GM21390 (cell line): ENCODE data around the gene IL26.
"Not testable (repeated sequence)": the region's sequence is repeated elsewhere in the genome, so short reads cannot be mapped to it uniquely, and the experiment has no call there.

Source experiments
- ATAC-seq: cut with Tn5 transposase; IDR thresholded peaks from one replicate; pipeline ENCODE4 v1.9.1; 2021; ENCODE audit not compliant: unreplicated experiment

IL26 gene

DNA sequence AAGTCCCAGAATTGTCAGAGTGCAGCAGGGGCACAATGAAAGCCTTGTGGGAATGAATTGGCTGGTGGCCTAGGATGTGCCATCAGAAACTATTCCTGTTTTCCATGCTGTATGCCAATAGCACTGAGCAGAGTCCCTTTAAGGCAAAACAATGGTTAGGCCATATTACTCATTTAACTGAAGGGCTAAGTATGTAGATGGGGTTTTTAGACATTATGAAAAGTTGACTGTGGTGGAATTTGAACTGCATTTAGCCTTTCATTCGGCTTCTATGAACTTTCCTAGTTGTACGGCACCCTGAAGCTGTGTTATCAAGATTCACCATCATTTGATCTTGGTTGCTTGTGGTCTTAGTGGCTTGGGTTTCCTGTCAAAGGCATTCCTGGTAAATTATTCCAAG, 24.8 kb downstream of the IL26 start:
- no peak for ATAC-seq

DNA sequence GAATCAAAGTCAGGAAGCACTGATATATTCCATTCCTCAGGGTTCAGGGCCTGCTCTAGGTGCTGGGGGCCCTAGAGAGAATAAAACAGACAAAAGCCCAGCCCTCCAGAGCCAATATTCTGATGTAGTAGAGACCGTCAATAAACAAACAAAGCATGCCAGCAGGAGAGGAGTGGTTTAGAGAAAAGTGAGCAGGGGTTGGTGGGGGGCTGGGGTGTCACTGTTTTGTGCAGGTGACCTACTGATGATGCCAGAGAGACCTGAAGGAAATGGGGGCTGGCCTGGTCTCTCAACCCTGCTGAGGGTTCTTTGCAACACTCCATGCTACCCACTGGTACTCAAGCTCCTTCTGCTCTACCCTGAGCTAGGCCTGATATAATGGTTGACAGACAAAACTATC, 26.5 kb downstream of the IL26 start:
- no peak for ATAC-seq

DNA sequence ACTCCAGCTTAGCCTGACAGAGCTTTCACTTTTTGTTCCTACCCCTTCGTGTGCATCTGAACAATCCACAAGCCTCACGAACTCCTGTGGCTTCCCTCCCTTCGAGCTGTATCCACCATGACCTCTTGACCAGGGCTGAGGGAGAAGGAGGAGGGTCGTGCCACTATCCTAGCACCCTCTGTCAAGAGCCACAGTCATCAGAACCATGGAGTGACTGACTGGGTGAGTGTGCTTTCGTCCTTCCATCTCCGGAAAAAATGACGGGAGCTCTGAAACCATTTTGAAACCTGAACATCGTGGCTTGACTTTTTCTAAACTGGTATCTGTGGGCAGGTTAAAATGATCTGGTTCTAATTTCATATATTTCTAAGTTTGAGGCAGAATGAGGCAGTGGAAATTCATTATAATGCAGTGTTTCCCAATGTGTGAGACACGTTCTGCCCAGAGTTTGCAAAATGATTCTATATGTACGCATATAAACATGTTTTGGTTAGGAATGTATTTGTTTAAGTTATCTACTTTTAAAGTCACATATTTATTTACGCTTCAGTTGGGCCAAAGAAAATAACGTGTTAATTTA, 27.0 kb downstream of the IL26 start:
- no peak for ATAC-seq

DNA sequence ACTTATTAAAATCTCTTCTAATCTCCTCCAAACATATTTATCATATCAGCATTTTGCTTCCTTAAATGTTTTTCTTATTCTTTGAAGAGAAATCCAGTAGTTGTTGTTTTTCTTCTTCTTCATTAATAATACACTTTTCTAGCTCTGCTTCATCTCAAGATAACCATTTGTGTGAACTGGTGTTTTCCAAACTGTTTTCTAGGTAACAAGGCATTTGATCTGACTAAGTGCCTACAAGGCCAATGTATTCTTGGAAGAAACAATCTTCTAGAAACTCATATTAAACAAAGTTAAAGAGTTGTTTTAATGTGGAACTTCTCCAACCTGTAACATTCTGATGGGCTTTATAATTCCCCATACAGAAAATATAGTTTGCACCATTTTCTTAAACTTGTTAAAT, 35.3 kb downstream of the IL26 start:
- ATAC-seq = no peak

DNA sequence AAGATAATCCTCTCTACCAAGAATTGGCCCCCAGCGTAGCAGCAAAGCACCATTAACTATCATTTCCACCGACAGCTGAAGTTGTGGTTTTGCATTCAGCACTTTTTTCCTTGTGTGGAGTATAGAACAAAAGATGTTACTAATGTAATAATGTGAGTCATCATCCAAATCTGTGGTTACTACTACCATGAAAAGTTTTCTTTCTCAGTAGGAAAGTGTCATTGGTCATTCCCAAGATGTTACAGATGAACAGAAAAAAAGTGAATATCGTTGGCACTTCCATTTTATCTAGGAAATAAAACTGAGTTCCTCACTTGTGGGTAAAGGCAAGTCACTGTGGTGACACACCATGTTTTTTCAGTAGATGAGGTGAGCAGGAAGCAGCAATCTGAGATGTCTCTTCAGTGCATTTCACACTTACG, 35.8 kb downstream of the IL26 start:
- ATAC-seq = no peak

DNA sequence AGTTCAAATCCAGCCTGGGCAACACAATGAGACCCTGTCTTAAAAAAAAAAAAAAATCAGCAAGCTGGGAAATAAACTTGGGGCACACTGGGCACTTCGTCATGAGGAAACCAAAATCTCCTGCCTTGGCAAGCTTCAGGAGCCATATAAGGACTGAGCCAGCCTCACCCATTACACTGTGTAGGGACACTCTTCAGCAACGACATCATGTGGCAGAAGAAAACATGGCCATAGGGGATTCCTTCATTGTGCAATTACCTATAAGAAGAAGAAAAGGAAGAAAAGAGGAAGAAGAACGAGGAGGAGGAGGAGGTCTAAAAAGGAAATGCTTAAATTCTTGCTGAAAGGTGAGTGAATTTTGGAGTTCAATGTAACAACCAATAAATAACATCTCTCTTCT, 40.0 kb downstream of the IL26 start:
- no peak for ATAC-seq

DNA sequence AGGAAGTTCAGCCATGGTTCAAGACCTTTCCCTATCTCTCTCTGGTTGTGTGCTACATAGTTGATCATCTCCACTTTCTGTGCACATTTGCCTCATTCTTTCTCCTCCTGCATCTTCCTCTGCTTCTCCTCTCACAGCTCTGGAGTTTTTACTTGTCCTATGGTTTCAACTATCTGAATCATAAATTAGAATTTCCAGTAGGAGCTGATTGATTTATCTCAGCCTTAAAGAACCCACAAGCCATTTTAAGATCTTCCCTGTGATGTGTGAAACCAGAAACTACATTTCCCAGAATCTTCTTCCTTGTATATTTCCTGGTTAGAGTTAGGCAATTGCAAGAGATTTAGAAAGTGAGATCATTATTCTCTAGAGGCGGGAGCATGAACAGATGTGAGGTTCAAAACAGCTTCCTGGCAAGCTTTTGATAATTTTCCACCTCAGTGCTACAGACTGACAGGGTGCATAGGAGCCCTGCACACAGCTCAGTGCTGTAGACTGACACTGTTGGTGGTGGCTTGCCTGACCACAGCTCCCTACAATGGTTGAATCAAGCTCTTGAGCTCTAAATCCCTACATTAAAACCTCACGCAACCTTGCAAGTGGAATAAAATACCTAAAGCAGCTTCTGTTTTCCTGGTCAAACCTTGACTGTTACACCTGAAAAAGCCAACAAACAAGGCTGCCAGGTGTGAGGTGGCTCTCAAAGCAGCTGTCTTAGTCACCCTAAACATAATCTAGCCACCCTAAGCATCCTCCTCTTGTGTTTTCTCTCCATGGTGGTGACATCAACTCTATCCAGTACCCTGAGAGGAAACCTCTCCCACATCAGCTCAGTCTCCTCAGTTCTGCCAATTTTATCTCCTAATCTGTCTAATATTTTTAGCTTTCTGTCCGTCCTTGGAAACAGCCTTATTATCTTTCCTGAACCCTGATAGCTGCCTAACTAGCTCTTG, 44.5 kb downstream of the IL26 start:
- peak; percentile 66 for ATAC-seq

DNA sequence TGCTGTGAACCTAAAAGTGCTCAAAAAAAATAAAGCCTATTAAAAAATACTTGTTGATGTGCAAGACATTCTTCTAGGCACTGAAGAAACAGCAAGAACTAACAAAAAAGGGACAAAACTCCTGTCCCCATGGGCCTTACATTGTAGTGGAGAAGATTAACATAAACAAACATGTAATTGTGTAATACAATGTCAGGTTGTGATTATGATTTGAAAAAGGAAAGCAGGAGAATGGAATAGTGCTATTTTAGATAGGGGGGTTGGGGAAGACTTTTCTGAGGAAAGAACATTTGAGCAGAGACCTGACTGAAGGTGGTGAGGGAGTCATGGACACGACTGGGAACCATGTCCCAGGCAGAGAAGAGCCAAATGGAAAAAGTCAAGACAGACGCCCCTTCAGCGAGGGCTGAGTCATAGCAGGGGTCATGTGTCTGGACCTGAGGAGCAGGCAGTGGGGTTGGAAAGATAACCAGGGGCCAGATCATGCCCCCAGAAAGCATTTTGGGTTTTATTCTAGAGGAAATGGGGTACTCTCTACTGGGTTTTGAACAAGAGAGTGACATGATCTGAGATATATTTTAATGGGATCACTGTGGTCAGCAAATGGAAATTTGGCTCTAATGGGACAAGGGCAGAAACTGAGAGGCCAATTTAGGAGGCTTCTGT, 46.7 kb downstream of the IL26 start:
- no peak for ATAC-seq

DNA sequence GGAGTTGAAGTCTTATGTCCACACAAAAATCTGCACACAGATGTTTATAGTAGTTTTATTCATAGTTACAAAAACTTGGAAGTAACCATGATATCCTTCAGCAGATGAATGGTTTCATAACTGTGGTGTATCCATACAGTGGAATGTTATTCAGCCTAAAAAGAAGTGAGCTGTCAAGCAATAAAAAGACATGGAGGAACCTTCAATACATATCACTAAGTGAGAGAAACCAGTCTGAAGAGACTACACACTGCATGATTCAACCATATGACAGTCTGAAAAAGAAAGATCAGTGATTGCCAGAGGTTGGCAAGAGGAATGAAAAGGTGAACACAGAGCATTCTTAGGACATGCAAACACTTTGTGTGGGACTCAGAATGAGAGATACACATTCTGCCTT, 47.4 kb downstream of the IL26 start:
- no peak for ATAC-seq

DNA sequence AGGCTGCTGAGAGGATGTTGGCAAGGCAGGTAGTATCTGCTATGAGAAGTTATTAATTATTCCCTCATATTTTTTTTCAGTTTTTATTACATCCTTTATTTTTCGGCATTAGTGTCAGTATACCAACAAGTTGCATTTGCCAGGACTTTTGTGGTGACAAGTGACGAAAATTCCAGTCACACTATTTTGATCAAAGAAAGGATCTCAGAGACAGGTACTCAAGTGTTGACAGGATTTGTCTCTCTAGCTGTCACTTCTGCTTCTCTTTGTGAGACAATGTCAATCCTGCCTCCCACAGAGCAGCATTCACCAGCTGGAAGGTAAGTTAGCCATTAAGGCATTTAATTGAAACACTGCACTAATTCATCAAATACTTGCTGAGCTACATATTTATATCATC, 48.0 kb downstream of the IL26 start:
- ATAC-seq = no peak

DNA sequence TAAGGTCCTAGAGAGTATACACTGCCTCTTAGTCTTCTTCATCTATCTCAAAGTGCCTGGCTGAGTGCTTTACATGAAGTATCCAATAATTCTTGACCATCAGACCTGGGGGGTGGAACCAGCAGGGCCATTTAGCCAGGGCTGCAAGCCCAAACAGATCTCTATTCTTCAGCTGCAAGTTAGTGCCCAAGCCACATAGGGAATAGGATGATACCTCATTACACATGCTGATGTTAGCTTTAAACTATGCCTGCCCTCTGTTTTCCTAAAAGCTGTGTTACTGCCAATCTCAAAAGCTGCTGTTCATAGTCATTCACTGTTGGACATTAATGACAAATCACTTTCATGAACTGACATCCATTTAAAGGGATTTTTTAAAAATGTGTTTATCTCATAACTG, 49.4 kb downstream of the IL26 start:
- no peak for ATAC-seq

DNA sequence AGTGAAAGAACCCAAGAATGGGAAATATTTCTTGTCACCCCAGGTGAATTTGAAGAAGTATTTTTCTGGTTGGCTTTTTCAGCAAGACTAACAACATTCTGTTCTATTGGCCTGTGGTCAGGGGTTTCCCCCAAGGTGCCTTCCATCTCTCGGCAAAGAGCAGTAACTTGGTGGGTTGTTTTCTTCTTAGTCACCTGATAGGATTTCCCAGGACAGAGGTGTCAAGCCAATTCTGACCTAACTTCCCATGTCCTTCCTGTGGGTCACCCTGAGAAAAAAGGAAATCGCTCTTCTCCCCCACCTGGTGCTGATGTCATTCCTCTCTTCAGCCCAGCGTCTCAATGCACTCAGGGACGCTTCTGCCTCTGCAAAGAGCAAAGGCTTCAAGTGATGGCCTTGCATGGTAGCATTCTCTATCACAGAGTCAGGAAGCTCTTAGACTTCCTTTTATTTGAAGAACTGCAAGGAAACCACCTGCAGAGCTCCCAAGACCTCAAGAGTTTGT, 50.0 kb downstream of the IL26 start:
- peak; percentile 94 for ATAC-seq

DNA sequence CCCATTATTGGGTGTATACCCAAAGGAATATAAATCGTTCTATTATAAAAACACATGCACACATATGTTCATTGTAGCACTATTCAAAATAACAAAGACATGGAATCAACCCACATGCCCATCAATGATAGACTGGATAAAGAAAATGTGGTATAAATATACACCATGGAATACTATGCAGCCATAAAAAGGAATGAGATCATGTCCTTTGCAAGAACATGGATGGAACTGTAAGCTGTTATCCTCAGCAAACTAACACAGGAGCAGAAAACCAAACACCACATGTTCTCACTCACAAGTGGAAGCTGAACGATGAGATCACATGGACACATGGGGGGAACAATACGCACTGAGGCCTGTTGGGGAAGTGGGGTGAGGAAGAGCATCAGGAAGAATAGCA, 50.8 kb downstream of the IL26 start:
- not testable (repeated sequence) for ATAC-seq

DNA sequence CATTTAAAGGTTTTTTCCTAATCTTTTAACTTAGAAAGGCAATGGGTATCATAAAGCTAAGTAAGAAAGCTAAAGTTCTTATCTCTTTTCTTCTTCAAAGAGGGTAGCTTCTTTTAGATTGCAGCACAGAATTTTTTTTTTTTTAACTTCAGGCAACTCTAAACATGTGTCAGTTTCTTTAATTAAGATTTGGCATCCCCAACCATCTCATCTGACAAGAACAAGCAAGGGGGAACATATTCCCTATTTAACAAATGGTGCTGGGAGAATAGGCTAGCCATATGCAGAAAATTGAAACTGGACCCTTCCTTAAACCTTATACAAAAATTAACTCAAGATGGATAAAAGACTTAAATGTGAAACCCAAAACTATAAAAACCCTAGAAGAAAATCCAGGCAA, 51.8 kb downstream of the IL26 start:
- ATAC-seq = no peak

DNA sequence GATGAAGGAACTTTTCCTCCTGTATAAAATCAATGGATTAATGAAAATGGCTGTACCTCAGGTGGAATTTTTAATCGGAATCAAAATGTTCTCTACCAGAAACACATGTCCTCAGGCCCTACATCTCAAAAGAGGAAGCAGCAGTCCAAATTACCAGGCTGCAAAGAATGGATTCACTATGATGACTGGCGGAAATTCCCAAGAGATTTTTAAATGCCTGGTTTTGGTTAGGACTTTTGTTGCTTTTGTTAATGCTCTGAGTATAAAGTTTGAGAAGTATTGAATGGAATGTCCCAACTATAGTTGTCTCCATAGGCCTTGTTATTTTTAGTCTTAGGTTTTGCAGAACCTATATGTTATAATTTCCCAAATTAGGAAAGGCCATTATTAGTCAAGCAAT, 54.9 kb downstream of the IL26 start:
- ATAC-seq = no peak

DNA sequence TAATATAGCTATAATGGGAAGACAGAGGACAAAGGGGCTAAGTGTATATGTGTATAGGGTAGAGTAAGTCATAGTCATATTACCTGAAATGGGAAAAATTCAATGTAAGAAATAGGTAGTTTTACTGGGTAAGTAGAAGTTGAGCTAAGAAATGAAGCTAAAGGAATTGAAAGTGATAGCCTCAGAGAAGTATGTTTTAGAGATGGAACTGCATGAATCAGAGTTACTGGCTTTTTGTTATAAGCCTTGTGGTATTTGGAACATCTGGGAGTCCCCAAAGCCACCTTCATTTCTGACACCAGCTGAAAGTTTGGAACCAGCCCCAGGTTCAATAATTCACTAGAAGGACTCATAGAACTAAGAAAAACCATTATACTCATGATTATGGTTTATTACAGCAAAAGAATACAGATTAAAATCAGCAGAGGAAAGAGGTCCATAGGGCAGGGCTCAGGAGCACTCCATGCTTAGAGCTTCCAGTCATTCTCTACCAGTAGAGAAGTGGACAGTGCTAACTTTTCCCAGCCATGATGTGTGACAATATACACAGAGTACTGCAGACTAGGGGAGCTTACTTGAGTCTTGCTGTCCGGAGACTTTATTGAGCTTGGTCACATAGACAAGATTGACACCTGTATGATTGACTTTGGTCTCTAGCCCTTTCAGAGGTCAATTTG, 56.3 kb downstream of the IL26 start:
- ATAC-seq = no peak

DNA sequence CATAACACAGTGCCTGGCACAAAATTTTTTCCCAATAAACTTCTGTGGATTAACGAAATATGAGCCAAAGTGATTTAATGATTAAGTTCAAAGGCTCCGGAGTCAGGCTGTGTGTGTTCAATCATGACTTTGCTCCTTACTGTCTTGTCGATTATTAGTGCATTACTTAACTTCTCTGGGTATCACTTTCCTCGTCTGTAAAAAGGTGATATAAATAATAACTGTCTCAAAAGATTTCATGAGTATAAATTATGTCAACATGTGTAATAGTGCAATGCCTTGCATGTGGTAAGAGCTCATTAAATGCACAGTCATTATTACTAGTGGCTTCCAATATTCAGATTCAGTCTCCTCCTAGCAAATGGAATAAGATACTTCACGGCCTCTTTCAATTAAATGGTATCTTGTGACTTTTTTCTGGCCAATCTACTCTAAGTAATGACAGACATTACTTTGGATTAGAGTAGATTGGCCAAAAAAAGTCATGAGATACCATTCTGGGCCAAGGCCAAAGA, 59.2 kb downstream of the IL26 start:
- ATAC-seq = no peak

DNA sequence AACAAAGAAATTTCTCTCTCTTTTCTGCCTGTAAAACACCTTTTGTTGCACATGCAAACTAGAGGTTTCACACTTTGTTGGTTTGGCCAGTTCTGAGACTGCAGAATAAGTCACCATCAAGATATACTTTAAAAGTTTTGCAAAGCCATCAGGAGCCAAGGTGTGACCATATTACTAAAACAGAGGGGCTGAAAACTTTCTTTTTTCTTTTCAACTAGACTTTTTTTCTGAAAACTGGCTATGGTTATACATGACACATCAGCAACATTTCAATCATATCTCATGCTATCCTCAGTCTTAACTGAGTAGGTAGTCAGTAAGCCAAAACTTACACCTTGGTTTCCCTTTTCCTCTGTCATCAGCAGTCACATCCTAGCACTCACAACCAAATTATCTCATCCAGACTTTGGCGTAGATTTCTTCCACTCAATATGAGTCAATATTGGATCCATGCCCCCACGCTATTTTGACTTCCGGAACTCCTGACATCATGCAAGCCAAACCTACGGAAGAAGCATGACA, 62.0 kb downstream of the IL26 start:
- peak; percentile 76 for ATAC-seq

DNA sequence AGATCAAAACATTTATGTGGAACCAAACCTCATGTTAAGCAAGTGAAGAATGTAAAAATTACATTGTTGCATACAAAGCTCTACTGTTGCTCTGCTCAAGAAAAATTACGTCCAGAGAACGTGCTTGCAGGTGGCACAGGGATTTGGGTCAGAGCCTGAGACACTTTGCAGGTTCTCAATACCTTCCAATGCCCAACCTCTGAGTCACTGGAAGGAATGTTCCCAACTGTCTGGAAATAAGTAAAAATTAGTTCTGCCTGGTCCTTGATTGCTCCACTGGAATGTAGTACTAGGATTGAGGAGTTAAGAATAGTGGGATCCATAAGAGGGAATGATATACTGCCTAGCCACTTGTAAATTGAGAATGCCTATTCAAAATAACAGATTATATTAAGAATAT, 63.2 kb downstream of the IL26 start:
- ATAC-seq = no peak

DNA sequence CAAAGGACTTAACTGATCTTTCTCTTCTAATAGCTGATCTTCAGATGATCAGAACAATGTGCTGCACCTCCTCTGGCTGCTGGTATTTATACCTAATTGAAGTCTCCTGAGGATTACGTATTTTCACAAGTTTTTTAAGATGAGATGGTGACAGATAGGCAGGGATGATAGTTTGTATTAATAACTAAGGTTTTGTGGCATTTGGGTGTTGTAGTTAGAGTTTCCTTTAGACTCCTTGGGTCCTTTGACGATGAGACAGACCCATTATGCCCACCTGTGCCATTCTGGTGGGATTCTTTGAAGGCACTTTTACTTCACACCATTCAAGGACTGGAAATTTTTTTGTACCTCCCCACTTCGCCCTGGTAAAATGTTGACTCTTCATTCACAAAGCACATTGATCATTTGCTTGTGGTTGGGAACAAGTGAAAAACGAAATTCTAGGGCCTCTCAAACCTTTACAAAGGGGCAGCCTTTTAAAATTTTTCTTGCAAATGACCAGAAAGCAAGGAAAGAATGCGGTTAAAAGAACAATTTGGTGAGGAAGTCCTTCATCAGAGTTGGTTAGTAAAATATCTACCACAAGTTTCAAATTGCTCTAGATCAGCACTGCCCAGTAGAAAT, 65.8 kb downstream of the IL26 start, which contains the start of gene IFNG:
Gene IFNG (minus strand): TSS at position 60 of the 624 bp plus-strand sequence. CDS start 125 bp downstream, outside the sequence.
- peak; percentile 53 for ATAC-seq
